Parathyroid adenoma (tissue), 2 donors: ENCODE measurements around the gene MRPS31.

Experiments
- H2AFZ ChIP-seq: fragments of 300-600 bp; sonication (generic); one replicate; pipeline ENCODE4 v1.7.0; 2017; ENCODE audit warnings: antibody characterized with exemption, mild to moderate bottlenecking
- H3K27ac ChIP-seq: fragments of 300-600 bp; sonication (generic); one replicate; pipeline ENCODE4 v1.7.0; 2017
- H3K27me3 ChIP-seq: fragments of 300-600 bp; sonication (generic); one replicate; pipeline ENCODE4 v1.7.0; 2017; ENCODE audit warnings: low read length; ENCODE audit not compliant: control insufficient read depth, insufficient read depth
- H3K36me3 ChIP-seq: fragments of 300-600 bp; sonication (generic); one replicate; pipeline ENCODE4 v1.7.0; 2017; ENCODE audit warnings: low read length; ENCODE audit not compliant: control insufficient read depth, insufficient read depth
- H3K4me1 ChIP-seq: fragments of 300-600 bp; sonication (generic); one replicate; pipeline ENCODE4 v1.7.0; 2017; ENCODE audit warnings: control low read depth
- H3K4me2 ChIP-seq: fragments of 300-600 bp; sonication (generic); one replicate; pipeline ENCODE4 v1.7.0; 2017; ENCODE audit warnings: low read length
- H3K4me3 ChIP-seq: fragments of 300-600 bp; sonication (generic); one replicate; pipeline ENCODE4 v1.7.0; 2017; ENCODE audit warnings: low read depth, low read length
- H3K79me2 ChIP-seq: fragments of 300-600 bp; sonication (generic); one replicate; pipeline ENCODE4 v1.7.0; 2017; ENCODE audit warnings: control low read depth
- H3K9ac ChIP-seq: fragments of 300-600 bp; sonication (generic); one replicate; pipeline ENCODE4 v1.7.0; 2017; ENCODE audit warnings: mild to moderate bottlenecking
- H3K9me3 ChIP-seq: fragments of 300-600 bp; sonication (generic); one replicate; pipeline ENCODE4 v1.7.0; 2017; ENCODE audit warnings: low read length; ENCODE audit not compliant: control insufficient read depth
- CTCF ChIP-seq: fragments of 300-600 bp; sonication (generic); IDR thresholded peaks from one replicate; pipeline ENCODE4 v1.7.0; 2017; ENCODE audit warnings: antibody characterized with exemption, mild to moderate bottlenecking
- donor health status: primary hyperparathyroidism.

Gene MRPS31

GRCh38 chr13:40806241-40806640 is 35.3 kb upstream of the MRPS31 start:
- no peak for TF ChIP-seq CTCF
- Histone ChIP-seq H2AFZ (no peak overlapping the region), H3K4me3 (no peak overlapping the region), H3K27ac (no peak overlapping the region), H3K36me3 (no peaks in the 10 kb centered on the region), H3K9ac (no peak overlapping the region), H3K79me2 (no peaks in the 10 kb centered on the region), H3K27me3 (no peaks in the 10 kb centered on the region), H3K4me1 (no peaks in the 10 kb centered on the region), H3K9me3 (no peaks in the 10 kb centered on the region), H3K4me2 (no peak overlapping the region)

GRCh38 chr13:40803316-40803715 is 32.3 kb upstream of the MRPS31 start:
- Histone ChIP-seq H3K9ac (no peak overlapping the region), H3K27me3 (no peaks in the 10 kb centered on the region), H3K27ac (no peak overlapping the region), H3K9me3 (no peaks in the 10 kb centered on the region), H2AFZ (no peak overlapping the region), H3K79me2 (no peaks in the 10 kb centered on the region), H3K4me2 (no peak overlapping the region), H3K4me3 (no peak overlapping the region), H3K4me1 (no peaks in the 10 kb centered on the region), H3K36me3 (no peaks in the 10 kb centered on the region)
- no peak for TF ChIP-seq CTCF

- Histone ChIP-seq H3K36me3 (no peaks in the 10 kb centered on the region), H3K4me2 (no peak overlapping the region), H2AFZ (no peak overlapping the region), H3K79me2 (no peaks in the 10 kb centered on the region), H3K9me3 (no peaks in the 10 kb centered on the region), H3K4me1 (no peaks in the 10 kb centered on the region), H3K27me3 (no peaks in the 10 kb centered on the region), H3K27ac (no peak overlapping the region), H3K9ac (no peak overlapping the region), H3K4me3 (no peak overlapping the region)
- no peak for TF ChIP-seq CTCF
These were observed 30.5 kb upstream of the MRPS31 start for GRCh38 chr13:40801255-40802217.

- Histone ChIP-seq H3K4me1 (no peaks in the 10 kb centered on the region), H3K9ac (no peak overlapping the region), H3K27me3 (no peaks in the 10 kb centered on the region), H3K79me2 (no peaks in the 10 kb centered on the region), H3K27ac (no peak overlapping the region), H3K4me2 (no peak overlapping the region), H2AFZ (no peak overlapping the region), H3K4me3 (no peak overlapping the region), H3K9me3 (no peaks in the 10 kb centered on the region), H3K36me3 (no peaks in the 10 kb centered on the region)
- TF ChIP-seq CTCF = no peak
These were observed 29.6 kb upstream of the MRPS31 start for GRCh38 chr13:40800559-40800958.

- no peaks in the 10 kb centered on the region for H3K36me3 ChIP-seq
These were observed 28.5 kb upstream of the MRPS31 start for GRCh38 chr13:40799508-40799907.

More at GRCh38 chr13:40799508-40799907, 28.5 kb upstream of the MRPS31 start:
- Histone ChIP-seq H3K27me3 (no peaks in the 10 kb centered on the region), H3K79me2 (no peaks in the 10 kb centered on the region), H3K4me1 (no peaks in the 10 kb centered on the region), H3K4me3 (no peak overlapping the region), H3K9ac (no peak overlapping the region), H3K9me3 (no peaks in the 10 kb centered on the region), H3K27ac (no peak overlapping the region), H3K4me2 (no peak overlapping the region), H2AFZ (no peak overlapping the region)
- TF ChIP-seq CTCF = no peak
